Peyer's patch (tissue), 4 donors: ENCODE data around the gene RAB33A. TPM values are rescaled to one million over a fixed set of nuclear protein-coding genes. Genes with fewer than 3 reads are reported as not detected.

ENCODE experiments used
- DNase-seq, 3 donors: peaks; one replicate each; pipeline ENCODE4 v3.0.0-alpha.2; 2017 to 2019
- H3K27ac ChIP-seq, 4 donors: fragments of 200-600 bp; sonication (generic); one replicate each; pipeline ENCODE4 v1.5.1; 2016 to 2019
- H3K27me3 ChIP-seq, 2 donors: fragments of 200-600 bp; sonication (generic); one replicate each; pipeline ENCODE4 v1.5.1; 2019
- H3K36me3 ChIP-seq, 3 donors: fragments of 200-600 bp; sonication (generic); one replicate each; pipeline ENCODE4 v1.5.1; 2016 to 2019
- H3K4me1 ChIP-seq, 4 donors: fragments of 200-600 bp; sonication (generic); one replicate each; pipeline ENCODE4 v1.5.1; 2016 to 2019
- H3K4me3 ChIP-seq, 4 donors: fragments of 200-600 bp; sonication (generic); 1 replicate in 3 of 4; 2 replicates in 1 of 4; pipeline ENCODE4 v1.5.1; 2016 to 2019; ENCODE audit warnings: mild to moderate bottlenecking in 1 of 4
- H3K9me3 ChIP-seq, 4 donors: fragments of 200-600 bp; sonication (generic); one replicate each; pipeline ENCODE4 v1.5.1; 2016 to 2019; ENCODE audit warnings: mild to moderate bottlenecking in 1 of 4
- POLR2A ChIP-seq, 2 donors: fragments of 450-650 bp; IDR thresholded peaks; one replicate each; pipeline ENCODE4 v1.5.1; 2017; ENCODE audit warnings: antibody characterized with exemption in 2 of 2, mild to moderate bottlenecking in 2 of 2, moderate library complexity in 2 of 2
- total RNA-seq, 4 donors: library from RNA; depleted of rRNA; stranded (reverse); fragments of >200 nt; gene quantifications; one replicate each; pipeline ENCODE4 v1.1.0, GENCODE V29; 2016
- TF ChIP-seq, protein P1 (sequence below), 6 experiments: fragments of 450-650 bp in 4 of 6; fragments of 200-600 bp in 2 of 6; sonication (generic) in 1 of 6; IDR thresholded peaks; one replicate each; pipeline ENCODE4 v1.5.1; 2017 to 2019; ENCODE audit warnings: antibody characterized with exemption in 6 of 6, mild to moderate bottlenecking in 3 of 6, moderate library complexity in 1 of 6

Gene RAB33A
- total RNA-seq, 4 donors from 2014 or later: 0.67 to 1.3 (median 0.88) TPM; not detected in 1

DNA sequence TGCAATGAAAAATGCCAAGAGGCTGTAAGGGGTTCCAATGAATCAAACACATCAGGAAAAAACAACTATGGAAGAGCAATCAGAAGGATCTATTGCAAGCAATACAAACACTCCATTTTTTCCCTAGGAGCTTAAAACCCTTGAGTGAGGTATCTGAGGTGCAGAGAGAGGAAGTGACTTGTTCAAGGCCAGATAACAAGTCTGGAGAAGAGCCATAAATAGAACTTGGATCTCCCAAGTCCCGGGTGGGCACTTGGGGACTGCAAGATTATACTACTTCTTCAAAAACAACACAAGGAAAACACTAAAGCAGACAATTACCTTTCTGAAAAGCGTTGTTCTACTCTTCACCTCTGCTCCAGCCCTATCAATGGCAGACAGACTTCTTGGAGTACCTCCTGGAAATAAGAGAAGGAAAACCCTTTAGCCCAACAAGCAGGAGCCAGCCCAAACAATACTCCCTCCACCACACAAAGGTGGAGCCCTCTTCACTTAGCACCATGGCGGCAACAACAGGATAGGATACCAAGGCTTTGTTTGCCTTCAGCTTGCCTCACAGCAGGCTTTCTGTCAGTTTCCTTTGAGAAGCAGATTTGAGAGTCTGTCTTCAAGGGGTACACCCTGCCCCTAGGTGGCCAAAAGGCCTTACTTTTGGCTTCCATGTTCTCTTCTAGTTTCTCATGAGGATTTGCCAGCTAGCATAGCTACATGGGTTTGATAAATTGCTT lies 32.1 kb upstream of the RAB33A start:
- H3K4me1 ChIP-seq: no peaks in the 10 kb centered on the region
- no peaks in the 10 kb centered on the region for H3K9me3 ChIP-seq
- peaks cover 0 to 38% (median 0%) of the 10 kb centered on the region in 3 donors for H3K36me3 ChIP-seq
- H3K27ac ChIP-seq: no peak overlapping the region
- TF ChIP-seq, protein P1, sequence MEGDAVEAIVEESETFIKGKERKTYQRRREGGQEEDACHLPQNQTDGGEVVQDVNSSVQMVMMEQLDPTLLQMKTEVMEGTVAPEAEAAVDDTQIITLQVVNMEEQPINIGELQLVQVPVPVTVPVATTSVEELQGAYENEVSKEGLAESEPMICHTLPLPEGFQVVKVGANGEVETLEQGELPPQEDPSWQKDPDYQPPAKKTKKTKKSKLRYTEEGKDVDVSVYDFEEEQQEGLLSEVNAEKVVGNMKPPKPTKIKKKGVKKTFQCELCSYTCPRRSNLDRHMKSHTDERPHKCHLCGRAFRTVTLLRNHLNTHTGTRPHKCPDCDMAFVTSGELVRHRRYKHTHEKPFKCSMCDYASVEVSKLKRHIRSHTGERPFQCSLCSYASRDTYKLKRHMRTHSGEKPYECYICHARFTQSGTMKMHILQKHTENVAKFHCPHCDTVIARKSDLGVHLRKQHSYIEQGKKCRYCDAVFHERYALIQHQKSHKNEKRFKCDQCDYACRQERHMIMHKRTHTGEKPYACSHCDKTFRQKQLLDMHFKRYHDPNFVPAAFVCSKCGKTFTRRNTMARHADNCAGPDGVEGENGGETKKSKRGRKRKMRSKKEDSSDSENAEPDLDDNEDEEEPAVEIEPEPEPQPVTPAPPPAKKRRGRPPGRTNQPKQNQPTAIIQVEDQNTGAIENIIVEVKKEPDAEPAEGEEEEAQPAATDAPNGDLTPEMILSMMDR (IDR thresholded peaks at IDR 0.05): no peak
- no peak for TF ChIP-seq POLR2A (IDR thresholded peaks at IDR 0.05)
- no peak overlapping the region for H3K4me3 ChIP-seq
- H3K27me3 ChIP-seq: no peaks in the 10 kb centered on the region
- no peak for DNase-seq

DNA sequence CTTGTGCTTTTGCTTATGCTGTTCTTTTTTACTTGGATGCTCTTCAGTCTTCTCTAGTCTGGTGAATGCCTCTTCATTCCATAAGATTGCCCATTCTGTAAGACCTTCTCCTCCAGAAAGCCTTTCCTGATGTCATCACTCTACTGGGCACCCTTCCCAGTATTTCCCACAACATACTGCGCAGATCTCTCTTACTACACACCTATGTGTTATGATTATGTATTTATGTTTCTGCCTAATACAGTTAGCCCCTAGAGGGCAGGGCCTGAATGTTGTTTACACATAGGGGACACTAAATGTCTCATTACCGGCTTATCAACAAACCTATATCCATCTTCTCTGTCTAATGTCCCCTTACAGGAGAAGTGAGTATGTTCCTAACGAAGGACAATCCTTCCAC lies 27.3 kb upstream of the RAB33A start:
- H3K36me3 ChIP-seq: peaks cover 0 to 33% (median 0%) of the 10 kb centered on the region in 3 donors
- TF ChIP-seq POLR2A (IDR thresholded peaks at IDR 0.05): no peak

DNA sequence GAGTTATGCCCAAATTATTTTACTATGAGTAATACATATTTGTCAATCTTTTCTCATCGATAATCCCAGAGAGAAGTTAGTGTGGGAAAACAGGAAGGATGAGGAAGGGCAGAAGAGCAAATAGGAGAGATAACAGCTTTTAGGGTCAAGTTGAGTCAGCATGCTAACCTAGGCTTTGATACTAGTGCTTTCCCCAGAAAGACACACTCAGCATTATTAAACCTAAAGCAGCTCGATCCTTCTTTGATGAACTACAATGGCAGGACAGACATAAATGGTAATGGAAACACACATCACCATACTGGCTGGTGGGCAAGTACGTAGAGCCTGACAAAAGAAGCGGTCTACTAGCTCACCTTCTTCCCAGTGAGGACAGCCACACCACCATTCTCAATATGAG lies 26.6 kb upstream of the RAB33A start:
- Histone ChIP-seq H3K9me3 (no peaks in the 10 kb centered on the region), H3K27ac (no peak overlapping the region), H3K27me3 (no peaks in the 10 kb centered on the region), H3K4me1 (no peaks in the 10 kb centered on the region), H3K36me3 (peaks cover 0 to 27% (median 0%) of the 10 kb centered on the region in 3 donors), H3K4me3 (no peak overlapping the region)
- no peak for TF ChIP-seq POLR2A (IDR thresholded peaks at IDR 0.05)
- TF ChIP-seq, protein P1 (IDR thresholded peaks at IDR 0.05): no peak
- no peak for DNase-seq

More for the DNA sequence above, 27.3 kb upstream of the RAB33A start:
- Histone ChIP-seq H3K4me1 (no peaks in the 10 kb centered on the region), H3K27me3 (no peaks in the 10 kb centered on the region), H3K9me3 (no peaks in the 10 kb centered on the region), H3K27ac (no peak overlapping the region), H3K4me3 (no peak overlapping the region)
- no peak for DNase-seq

DNA sequence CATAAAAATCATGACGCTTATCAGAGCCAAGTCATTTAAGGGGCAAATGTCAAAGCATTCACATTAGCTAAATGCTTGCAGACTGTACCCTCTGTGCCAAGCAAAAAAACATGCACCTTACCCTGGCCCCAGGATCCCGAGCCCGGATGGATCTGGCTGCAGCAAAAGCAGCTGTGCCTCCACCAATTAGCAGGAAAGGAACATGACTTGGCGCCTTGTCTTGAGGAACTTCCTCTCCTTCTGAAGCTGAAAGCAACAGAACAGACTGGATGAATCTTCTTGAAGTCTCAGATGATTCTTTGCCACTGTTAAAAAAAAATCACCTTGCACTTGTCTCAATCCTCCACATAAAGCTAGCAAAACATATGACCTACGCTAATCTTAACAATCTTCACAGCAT lies 24.1 kb upstream of the RAB33A start:
- peaks cover 0 to 25% (median 0%) of the 10 kb centered on the region in 3 donors for H3K36me3 ChIP-seq
- no peaks in the 10 kb centered on the region for H3K9me3 ChIP-seq
- no peak for DNase-seq
- H3K27ac ChIP-seq: no peak overlapping the region
- TF ChIP-seq, protein P1 (IDR thresholded peaks at IDR 0.05): no peak
- TF ChIP-seq POLR2A (IDR thresholded peaks at IDR 0.05): no peak
- H3K4me1 ChIP-seq: no peaks in the 10 kb centered on the region
- H3K4me3 ChIP-seq: no peak overlapping the region
- no peaks in the 10 kb centered on the region for H3K27me3 ChIP-seq

DNA sequence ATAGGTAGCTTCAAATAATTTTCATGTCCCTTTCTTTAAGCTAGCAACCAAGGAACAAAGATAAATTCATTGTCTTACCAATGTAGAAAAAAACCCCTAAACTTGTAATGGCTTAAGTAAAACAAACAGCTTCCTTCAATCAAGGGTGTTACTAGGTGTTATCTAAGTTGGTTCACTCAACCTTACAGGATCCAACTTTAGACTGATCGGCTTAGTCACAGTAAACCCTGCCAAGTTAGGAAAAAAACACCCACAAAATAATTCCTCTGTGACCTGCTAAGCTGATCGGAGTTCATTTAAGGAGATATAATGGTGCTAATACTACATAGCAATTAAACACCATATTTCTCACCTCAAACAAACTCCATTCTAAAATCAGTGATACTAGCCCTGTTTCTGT lies 16.2 kb upstream of the RAB33A start:
- Histone ChIP-seq H3K27me3 (no peaks in the 10 kb centered on the region), H3K4me1 (no peaks in the 10 kb centered on the region), H3K4me3 (no peak overlapping the region), H3K9me3 (no peaks in the 10 kb centered on the region), H3K27ac (no peak overlapping the region), H3K36me3 (no peaks in the 10 kb centered on the region)
- TF ChIP-seq POLR2A (IDR thresholded peaks at IDR 0.05): no peak
- TF ChIP-seq, protein P1 (IDR thresholded peaks at IDR 0.05): no peak
- DNase-seq: no peak

DNA sequence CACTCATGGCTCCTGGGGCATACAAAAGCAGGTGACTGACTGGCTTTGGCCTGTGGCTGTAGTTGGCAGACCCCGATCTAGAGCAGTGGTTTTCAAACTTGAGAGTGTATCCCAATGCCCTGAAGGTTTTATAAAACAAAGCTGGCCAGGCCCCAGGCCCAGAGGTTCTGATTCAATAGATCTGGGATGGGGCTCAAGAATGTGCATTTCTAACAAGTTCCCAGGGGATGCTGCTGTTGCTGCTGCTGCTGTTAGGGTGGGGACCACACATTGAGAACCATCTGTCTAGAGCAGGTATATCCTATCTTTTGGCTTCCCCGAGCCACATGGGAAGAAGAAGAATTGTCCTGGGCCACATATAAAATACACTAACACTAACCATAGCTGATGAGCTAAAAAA lies 13.5 kb upstream of the RAB33A start:
- TF ChIP-seq, protein P1 (IDR thresholded peaks at IDR 0.05): no peak
- no peak for TF ChIP-seq POLR2A (IDR thresholded peaks at IDR 0.05)
- Histone ChIP-seq H3K27ac (no peak overlapping the region), H3K27me3 (no peaks in the 10 kb centered on the region), H3K9me3 (no peaks in the 10 kb centered on the region), H3K36me3 (no peaks in the 10 kb centered on the region), H3K4me1 (no peaks in the 10 kb centered on the region), H3K4me3 (no peak overlapping the region)
- DNase-seq: no peak
